Cardiac ventricle fibroblast (primary cell): ENCODE data around the gene FTL. TPM values are rescaled to one million over a fixed set of nuclear protein-coding genes. Genes with fewer than 3 reads are reported as not detected.

ENCODE experiments used
- total RNA-seq: library from RNA; depleted of rRNA; stranded (reverse); fragments of >200 nt; gene quantifications from 2 replicates; pipeline ENCODE4 v1.2.3, GENCODE V29; 2015

Gene FTL
- total RNA-seq: 7,879 and 9,183 TPM in 2 replicates

DNA sequence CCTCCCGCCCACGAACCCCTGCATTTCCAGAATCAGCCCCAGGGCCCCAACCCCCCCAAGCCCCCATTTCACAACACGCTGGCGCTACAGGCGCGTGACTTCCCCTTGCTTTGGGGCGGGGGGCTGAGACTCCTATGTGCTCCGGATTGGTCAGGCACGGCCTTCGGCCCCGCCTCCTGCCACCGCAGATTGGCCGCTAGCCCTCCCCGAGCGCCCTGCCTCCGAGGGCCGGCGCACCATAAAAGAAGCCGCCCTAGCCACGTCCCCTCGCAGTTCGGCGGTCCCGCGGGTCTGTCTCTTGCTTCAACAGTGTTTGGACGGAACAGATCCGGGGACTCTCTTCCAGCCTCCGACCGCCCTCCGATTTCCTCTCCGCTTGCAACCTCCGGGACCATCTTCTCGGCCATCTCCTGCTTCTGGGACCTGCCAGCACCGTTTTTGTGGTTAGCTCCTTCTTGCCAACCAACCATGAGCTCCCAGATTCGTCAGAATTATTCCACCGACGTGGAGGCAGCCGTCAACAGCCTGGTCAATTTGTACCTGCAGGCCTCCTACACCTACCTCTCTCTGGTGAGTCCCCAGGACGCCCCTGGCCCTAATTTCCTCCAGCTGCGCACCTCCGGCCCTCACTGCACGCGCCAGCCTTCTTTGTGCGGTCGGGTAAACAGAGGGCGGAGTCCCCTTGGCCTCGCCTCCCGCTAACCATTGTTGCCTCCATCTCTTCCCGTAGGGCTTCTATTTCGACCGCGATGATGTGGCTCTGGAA is at the start of gene FTL:
TSS of gene FTL (plus strand) at position 270 of the 766 bp plus-strand sequence. CDS start at position 469, 199 bp downstream.

DNA sequence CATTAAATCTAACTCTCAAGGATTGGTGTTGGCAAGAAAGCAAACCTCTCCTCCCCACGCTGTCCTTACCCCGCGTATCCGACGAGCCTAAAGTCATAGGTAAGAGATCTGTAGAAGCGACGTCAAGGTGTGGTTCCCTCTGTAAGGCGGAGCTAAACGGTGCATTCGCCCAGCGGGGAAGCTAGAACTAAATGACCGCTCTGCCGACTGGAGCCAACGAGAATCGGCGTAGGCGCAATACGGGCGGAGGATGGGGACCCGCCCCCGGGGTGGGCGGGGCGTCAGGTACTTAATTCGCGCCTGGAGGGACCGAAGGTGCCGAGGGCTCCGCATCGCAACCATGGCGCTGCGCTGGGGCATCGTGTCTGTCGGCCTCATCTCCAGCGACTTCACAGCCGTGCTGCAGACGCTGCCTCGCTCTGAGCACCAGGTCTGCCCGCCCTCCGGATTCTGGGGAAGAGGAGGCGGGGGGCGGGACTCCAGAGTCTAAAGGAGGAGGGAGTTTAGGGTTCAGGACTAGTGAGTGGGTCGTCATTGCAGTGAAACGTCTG is 31.7 kb upstream of the FTL start, which contains the start of gene DHDH:
TSS of gene DHDH (plus strand) at position 318 of the 551 bp plus-strand sequence. CDS start at position 341, 23 bp downstream.

DNA sequence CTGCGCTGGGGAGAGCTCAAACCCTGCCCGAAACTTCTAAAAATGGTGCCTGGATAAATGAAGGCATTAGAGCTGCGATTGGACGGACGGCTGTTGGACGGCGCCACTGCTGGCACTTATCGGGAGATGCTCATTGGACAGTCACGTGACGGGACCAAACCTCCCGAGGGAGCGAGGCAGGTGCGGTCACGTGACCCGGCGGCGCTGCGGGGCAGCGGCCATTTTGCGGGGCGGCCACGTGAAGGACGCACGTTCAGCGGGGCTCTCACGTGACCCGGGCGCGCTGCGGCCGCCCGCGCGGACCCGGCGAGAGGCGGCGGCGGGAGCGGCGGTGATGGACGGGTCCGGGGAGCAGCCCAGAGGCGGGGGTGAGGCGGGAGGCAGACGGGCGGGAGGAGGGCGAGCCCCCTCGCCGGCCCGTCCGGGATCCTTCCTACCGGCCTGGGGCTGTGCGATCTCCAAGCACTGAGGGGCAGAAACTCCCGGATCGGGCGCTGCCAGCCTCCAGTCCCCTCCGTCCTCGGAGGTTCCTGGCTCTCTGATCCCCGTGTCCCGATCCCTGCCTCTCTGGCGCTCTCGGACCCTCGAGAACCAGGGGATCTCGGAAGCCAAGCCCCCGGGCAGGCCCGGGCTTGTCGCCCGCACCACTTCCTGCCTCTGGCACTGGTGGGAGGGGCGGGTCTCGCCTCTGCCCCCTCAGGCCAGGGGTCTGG is 10.4 kb upstream of the FTL start, which contains the start of gene BAX:
TSS of gene BAX (plus strand) at position 281 of the 713 bp plus-strand sequence. CDS start at position 335, 54 bp downstream.

DNA sequence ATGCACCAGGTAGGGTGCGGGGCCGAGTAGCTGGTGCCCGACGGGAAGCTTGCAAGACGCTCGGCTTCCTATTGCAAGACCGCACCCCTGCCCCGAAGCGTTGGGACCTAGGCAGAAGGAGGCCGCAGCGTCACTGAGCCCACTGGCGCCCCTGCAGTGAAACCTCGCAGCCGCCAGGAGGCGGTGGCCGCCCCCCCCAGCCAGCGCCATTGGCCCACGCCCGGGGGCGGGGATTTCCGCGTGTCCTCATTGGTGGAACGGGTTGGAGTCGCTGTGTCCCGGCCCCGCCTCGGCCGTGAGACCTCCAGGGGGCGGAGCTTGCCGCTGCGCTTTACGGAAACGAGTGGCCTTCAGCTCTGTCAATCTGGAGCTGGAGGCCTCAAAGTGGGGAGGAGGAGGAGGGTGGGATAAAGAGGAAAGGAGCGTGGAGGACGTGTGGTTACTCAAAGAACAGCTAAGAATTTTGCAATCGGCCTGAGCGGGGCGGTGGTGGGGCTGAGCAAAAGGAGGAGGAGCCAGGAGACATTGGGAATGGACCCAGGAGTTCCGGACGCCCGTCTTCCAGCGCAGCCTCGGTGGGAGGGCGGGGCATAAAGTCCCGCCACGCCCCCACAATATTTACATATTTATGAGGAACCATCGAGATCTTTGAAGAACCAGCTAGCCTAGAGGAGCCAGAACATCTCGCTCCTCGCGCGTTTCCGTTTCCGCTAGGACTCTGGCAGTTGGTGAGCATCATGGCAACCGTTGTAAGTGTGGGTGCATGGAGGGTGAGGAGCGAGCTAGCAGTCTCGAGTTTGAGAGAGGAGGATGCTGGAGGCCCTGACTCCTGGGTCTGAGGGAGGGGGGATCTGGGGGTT is 28.3 kb downstream of the FTL start, which contains the start of the genes GYS1 and RUVBL2:
TSS of gene GYS1 (minus strand) at position 135 of the 860 bp plus-strand sequence. CDS start 197 bp downstream, outside the sequence.
TSS of gene RUVBL2 (plus strand) at position 713 of the 860 bp plus-strand sequence. CDS start at position 738, 25 bp downstream.

Other genes starting within 250 kb of the FTL start
- gene MAMSTR, start 245.6 kb upstream of the FTL start, total RNA-seq: 0.62 and 2.3 TPM in 2 replicates
- 3.7 and 4.1 TPM in 2 replicates for gene RASIP1, start 224.7 kb upstream of the FTL start, total RNA-seq
- not detected in 2 replicates for gene IZUMO1, start 218.4 kb upstream of the FTL start, total RNA-seq
- 0.06 and 0.29 TPM in 2 replicates for gene FUT1, start 212.7 kb upstream of the FTL start, total RNA-seq
- gene FGF21, start 209.8 kb upstream of the FTL start, total RNA-seq: not detected in 2 replicates
- 25.1 and 30.3 TPM in 2 replicates for gene BCAT2, start 154.3 kb upstream of the FTL start, total RNA-seq
- gene HSD17B14, start 128.8 kb upstream of the FTL start, total RNA-seq: 3.0 TPM in 1 of 2 replicates, not detected in the other
- 47.2 and 48.1 TPM in 2 replicates for gene PLEKHA4, start 96.7 kb upstream of the FTL start, total RNA-seq
- 28.2 and 33.1 TPM in 2 replicates for gene PPP1R15A, start 92.9 kb upstream of the FTL start, total RNA-seq
- not detected in 2 replicates for gene TULP2, start 66.6 kb upstream of the FTL start, total RNA-seq
- 544 and 558 TPM in 2 replicates for gene NUCB1, start 65.0 kb upstream of the FTL start, total RNA-seq
- gene DHDH, start 31.6 kb upstream of the FTL start, total RNA-seq: not detected in 2 replicates
- gene BAX, start 10.4 kb upstream of the FTL start, total RNA-seq: 78.0 and 87.6 TPM in 2 replicates
- gene GYS1, start 28.0 kb downstream of the FTL start, total RNA-seq: 67.8 and 76.5 TPM in 2 replicates
- 90.5 and 99.1 TPM in 2 replicates for gene RUVBL2, start 28.6 kb downstream of the FTL start, total RNA-seq
- gene LHB, start 51.8 kb downstream of the FTL start, total RNA-seq: not detected in 2 replicates
- gene CGB3, start 59.0 kb downstream of the FTL start, total RNA-seq: not detected in 2 replicates
- gene CGB2, start 66.6 kb downstream of the FTL start, total RNA-seq: not detected in 2 replicates
- not detected in 2 replicates for gene CGB1, start 71.6 kb downstream of the FTL start, total RNA-seq
- gene CGB5, start 78.5 kb downstream of the FTL start, total RNA-seq: not detected in 2 replicates
- not detected in 2 replicates for gene CGB8, start 83.8 kb downstream of the FTL start, total RNA-seq
- gene CGB7, start 92.4 kb downstream of the FTL start, total RNA-seq: not detected in 2 replicates
- gene NTF4, start 99.5 kb downstream of the FTL start, total RNA-seq: not detected in 2 replicates
- gene KCNA7, start 107.4 kb downstream of the FTL start, total RNA-seq: not detected in 2 replicates
- gene SNRNP70, start 120.1 kb downstream of the FTL start, total RNA-seq: 107 and 131 TPM in 2 replicates
- 5.1 and 7.6 TPM in 2 replicates for gene LIN7B, start 149.1 kb downstream of the FTL start, total RNA-seq
- gene C19orf73, start 153.8 kb downstream of the FTL start, total RNA-seq: 0.25 and 2.7 TPM in 2 replicates
- gene PPFIA3, start 154.2 kb downstream of the FTL start, total RNA-seq: 1.9 and 3.9 TPM in 2 replicates
- not detected in 2 replicates for gene HRC, start 190.1 kb downstream of the FTL start, total RNA-seq
- gene TRPM4, start 192.5 kb downstream of the FTL start, total RNA-seq: 11.8 and 14.5 TPM in 2 replicates